Activated naive CD8-positive, alpha-beta T cell treated with anti-CD3 and anti-CD28 coated beads, Interleukin-2, amount 50 U/mL, for 16 hours (primary cell): ENCODE measurements around the gene KCNK5.

Experiments used
- DNase-seq: peaks from one replicate; pipeline ENCODE4 v3.0.0-alpha.2; 2020; ENCODE audit warnings: low read depth, low spot score

Gene KCNK5, protein sequence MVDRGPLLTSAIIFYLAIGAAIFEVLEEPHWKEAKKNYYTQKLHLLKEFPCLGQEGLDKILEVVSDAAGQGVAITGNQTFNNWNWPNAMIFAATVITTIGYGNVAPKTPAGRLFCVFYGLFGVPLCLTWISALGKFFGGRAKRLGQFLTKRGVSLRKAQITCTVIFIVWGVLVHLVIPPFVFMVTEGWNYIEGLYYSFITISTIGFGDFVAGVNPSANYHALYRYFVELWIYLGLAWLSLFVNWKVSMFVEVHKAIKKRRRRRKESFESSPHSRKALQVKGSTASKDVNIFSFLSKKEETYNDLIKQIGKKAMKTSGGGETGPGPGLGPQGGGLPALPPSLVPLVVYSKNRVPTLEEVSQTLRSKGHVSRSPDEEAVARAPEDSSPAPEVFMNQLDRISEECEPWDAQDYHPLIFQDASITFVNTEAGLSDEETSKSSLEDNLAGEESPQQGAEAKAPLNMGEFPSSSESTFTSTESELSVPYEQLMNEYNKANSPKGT

DNA sequence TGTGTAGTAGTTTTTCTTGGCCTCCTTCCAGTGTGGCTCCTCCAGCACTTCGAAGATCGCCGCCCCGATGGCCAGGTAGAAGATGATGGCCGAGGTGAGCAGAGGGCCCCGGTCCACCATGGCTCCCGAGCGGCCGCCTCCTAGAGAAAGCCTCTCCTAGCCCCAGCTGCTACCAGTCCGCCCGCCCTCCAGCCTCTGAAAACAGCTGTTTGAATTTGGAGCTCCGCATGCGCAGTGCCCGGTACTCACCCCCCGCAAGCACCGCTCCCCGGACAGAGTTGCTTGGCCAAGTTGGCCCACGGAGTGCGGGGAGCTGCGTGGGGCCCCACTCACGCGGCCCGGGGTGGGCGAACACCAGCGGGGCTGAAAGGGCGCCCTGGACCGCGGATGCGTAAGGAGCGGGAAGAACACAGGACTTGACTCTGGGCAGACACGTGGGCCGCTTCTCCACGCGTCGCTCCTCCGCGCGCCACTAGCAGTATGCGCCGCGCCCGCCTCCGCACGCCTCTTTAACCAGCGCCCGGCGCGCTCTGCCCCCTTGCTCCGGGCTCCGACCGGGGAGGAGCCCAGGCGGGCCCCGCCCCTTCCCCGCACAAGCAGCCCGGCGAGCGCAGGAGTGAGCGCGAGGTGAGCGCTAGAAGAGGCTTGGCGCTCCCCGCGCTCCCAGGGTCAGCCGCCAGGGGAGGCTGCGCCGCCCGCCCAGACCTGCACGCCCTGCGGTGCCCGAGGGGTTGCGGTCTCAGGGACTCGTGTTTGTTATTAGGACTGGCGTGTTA is at the start of gene KCNK5:
Gene KCNK5, minus strand, starts transcription at position 484 of the 776 bp plus-strand sequence. Its CDS starts 364 bp downstream, at position 120.
- DNase-seq = peak; percentile 66

DNA sequence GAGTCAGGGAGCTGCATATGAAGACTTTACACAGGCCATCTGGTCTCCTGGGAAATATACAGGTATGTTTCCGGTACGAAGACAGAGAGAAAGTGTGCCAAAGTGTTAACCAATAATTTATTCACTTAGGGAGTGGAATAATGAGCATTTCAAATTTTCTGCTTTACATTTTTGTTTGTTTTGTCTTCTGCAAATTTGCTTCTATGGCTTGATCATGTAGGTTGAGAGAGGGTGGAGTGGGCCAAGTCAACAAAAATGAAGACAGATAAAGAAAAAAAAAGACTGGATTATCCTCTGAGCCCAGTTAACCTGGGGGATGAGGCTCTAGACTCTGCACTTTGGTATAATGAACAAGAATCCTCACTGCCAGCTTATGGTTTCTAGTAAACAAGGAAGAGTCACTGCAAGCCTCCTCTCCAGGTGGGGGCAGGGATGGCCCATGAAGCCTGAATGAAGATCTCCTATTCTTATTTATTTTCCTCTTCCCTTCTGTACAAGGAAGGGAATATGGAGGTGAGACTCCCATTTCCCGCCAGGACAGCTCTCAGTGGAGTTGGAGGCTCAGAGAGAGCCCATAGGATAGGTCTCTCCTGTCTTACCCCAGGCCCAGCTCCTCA is 47.2 kb upstream of the KCNK5 start:
- DNase-seq = no peak

GRCh38 chr6:39274903-39275302 is 45.6 kb upstream of the KCNK5 start:
- no peak for DNase-seq

GRCh38 chr6:39274471-39274870 is 45.2 kb upstream of the KCNK5 start:
- no peak for DNase-seq

- DNase-seq = no peak
These were observed 44.1 kb upstream of the KCNK5 start for GRCh38 chr6:39273406-39273821.

GRCh38 chr6:39269961-39270360 is 40.7 kb upstream of the KCNK5 start:
- no peak for DNase-seq

DNA sequence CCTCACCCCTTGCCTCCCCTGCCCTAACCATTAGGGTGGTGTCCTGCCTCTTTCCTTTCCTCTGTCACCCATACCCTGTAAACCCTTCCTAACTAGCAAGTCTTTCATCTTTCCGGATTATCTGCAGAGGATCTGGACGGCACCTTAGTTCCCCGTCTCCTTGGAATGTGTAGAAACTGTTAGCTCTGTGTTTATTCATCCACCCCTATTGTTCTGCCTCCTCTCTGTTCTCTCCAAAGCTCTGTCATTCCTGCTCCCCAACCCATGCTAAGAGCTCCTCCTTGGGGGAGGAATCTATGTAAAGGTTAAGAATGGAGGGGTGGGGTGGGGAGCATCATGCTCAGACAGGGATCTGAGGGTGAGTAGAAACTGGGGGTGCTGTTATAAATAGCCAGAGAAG is 39.4 kb upstream of the KCNK5 start:
- DNase-seq = no peak

- DNase-seq = no peak
These were observed 38.9 kb upstream of the KCNK5 start for GRCh38 chr6:39268171-39268570.

- DNase-seq = no peak
These were observed 37.6 kb upstream of the KCNK5 start for GRCh38 chr6:39266782-39267355.

GRCh38 chr6:39266375-39266774 is 37.1 kb upstream of the KCNK5 start:
- no peak for DNase-seq

DNA sequence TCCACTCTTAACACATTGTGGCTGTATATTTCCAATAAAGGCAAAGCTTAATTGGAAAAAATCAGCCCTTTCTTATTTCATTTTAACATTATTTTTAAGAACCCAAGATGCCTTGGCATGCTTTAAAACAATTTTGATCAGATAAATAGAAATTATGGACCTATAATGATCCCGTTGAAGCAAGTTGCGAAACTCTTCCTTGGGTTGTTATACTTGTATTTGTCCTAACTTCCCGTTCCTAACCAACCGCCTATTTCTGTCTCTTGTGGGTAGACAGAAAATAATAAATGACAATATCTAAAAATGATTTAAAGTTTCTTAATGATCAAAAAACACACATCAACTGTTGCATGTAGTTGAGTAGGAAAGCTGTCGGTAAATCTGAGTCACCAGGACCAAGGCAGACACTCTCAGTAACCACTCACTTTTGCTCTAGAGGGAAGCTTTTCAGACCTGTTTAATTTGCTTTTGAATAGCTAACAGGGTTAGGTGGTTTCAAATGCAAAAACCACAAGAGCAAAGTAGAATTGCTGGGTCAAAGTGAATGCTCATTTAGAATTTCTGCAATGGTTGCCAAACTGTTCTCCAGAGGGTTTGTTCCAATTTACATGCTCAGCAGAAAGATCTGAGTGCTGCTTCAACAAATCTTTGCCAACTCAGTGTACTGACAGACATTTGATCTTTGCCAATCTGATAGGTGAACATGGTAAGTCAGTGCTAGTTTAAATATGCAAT is 34.2 kb upstream of the KCNK5 start:
- DNase-seq = no peak

- no peak for DNase-seq
These were observed 32.5 kb upstream of the KCNK5 start for GRCh38 chr6:39261751-39262150.

GRCh38 chr6:39260953-39261352 is 31.7 kb upstream of the KCNK5 start:
- no peak for DNase-seq

DNA sequence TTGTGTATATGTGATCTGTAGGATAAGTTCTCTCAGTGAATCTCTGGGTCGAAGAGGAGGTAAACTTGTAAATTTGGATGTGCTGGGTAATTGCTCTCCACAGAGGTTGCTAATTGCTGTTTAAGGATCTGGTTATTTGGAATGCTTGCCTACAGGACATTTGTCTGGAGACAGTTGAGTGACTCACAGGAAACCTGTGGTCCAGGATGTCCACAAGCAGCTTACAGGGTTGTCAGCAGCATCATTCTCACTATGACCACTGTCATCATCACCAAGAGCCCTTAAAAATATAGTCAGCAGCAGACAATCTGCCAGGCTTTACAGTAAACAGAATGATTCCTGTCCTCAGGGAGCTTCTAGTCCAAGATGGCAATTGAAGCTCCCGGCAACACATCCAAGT is 31.2 kb upstream of the KCNK5 start:
- no peak for DNase-seq

DNA sequence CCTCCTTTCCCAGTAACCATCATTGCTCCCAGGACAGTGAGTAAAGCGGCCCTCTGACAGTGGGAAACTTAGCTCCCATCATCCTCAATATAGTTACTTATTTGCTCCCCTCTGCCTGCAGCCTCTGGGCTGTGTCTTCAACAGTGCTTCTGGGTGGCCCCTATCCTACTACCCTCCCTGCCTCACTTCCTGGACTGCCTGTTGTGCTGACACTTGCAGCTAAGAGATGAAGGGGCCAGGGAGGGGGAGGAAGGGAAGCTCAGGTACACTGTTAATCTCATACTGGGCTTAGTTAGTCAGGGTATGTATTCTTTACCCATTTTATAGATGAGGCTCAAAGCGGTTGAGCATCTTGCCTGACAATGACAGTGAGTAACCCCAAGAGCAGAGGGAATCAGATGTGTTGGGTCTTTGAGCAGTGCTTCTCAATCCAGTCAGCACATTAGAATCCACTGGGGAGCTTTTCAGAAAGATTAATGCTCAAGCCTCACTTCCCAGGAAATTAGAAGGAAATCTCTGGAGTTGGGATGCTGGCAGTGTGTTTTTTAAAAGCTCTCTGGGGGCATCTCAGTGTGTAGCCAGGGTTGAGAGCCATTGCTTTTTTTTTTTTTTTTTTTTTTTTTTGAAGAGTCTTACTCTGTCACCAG is 27.1 kb upstream of the KCNK5 start:
- no peak for DNase-seq

DNA sequence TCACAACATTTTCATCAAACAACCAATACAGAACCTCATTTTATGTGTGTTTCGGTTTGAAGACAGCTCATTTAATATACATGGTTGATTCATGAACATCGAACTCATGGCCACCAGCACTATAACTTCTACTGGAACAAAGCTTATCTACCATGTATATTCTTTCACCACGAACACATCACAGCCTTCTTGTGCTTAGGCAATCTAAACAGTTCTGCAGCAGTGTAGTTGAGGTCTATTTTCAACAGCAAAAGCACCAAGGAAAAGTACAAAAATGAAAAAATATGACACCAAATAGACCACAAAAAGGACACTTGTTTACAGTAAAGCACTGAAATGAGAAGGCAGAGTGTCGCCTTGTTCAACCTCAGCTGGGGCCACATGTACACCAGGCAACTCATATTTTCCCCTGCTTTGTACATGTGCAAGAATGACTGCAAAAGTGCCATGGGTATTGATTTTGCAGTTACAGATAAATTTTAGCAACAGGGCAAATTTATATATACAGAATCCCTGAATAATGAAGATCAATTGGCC is 25.8 kb upstream of the KCNK5 start:
- no peak for DNase-seq

GRCh38 chr6:39251406-39251805 is 22.1 kb upstream of the KCNK5 start:
- DNase-seq = no peak

DNA sequence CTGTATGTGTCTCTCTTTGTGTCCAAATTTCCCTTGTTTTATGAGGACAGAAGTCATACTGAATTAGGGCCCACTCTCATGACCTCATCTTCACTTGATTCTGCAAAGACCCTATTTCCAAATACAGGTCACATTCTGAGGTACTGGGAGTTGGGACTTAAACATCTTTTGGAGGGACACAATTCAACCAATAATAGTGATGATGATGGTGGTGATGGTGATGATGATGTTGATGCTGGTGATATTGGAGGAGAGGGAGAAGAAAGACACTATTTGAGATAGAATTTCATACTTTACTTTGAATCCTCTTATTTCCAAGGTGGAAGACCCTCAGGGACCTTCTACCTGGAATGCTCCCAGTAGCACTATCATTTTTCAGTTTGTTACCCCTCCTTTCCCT is 21.2 kb upstream of the KCNK5 start:
- no peak for DNase-seq

DNA sequence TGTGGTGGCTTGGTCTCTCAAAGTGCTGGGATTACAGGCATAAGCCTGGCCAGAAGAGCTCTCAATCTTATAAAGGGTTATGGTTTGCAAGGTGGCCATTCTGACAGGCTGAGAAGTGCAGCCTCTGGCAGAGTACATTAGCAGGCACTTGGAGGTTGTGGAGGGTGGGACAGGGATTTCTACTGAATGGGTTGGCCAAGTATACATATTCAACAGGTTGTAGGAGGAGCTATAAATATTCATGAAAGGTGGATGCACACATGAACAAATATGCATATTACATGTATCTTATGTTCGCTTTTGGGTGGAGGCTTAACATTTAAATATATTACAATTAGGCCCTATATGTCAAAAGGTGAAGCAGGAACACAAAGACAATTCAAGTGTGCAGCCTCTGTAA is 20.0 kb upstream of the KCNK5 start:
- no peak for DNase-seq

DNA sequence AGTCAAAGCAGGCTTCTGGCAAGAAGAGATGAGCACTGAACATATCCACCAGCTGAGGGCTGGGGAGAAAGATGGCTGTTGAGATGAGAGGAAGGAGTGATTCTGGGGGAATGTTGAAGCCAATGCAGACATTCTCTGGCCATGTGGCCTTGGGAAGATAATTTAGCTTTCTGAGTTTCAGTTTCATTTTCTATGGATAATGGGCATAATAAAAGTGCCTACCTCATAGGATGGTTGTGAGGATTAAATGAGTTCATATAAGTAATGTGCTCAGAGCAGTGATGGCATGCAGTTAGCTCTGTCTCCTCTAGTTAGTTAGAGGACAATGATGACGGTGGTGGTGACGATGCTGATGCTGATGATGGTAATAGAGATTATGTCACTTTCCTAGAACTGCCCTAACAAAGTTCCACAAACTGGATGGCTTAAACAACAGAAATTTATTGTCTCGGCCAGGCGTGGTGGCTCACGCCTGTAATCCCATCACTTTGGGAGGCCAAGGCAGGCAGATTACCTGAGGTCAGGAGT is 18.5 kb upstream of the KCNK5 start:
- no peak for DNase-seq
